Measurements from ENCODE around the gene TEX261.

TEX261 gene

GRCh38 chr2:71008342-71008741 is 13.7 kb upstream of the TEX261 start:
- no peaks in the 10 kb centered on the region for H4K20me1 ChIP-seq (ENCODE audit: low read depth, low read length)
- H3K36me3 ChIP-seq (ENCODE audit: low read length) = no peaks in the 10 kb centered on the region
- H3F3A ChIP-seq (ENCODE audit: insufficient read depth) = no peaks in the 10 kb centered on the region
- no peaks in the 10 kb centered on the region for H3K9me2 ChIP-seq (replicated peaks; ENCODE audit: insufficient read depth, low read length)
- H3K79me2 ChIP-seq (ENCODE audit: insufficient read depth, low read length) = no peaks in the 10 kb centered on the region
- no peaks in the 10 kb centered on the region for H3K27me3 ChIP-seq (ENCODE audit: low read length)
- no peak overlapping the region for H2AFZ ChIP-seq (ENCODE audit: low read depth, low read length, severe bottlenecking)
- no peaks in the 10 kb centered on the region for H3K9me3 ChIP-seq (ENCODE audit: insufficient read depth, low read length)
- H3K27ac ChIP-seq (ENCODE audit: low read depth, low read length) = no peak overlapping the region
- no peak overlapping the region for H3K4me2 ChIP-seq (ENCODE audit: low read depth, low read length, poor library complexity, severe bottlenecking)
- TF ChIP-seq EZH2phosphoT487 (conservative IDR thresholded peaks at IDR 0.05; ENCODE audit: low read length) = no peak
- TF ChIP-seq, protein P1, sequence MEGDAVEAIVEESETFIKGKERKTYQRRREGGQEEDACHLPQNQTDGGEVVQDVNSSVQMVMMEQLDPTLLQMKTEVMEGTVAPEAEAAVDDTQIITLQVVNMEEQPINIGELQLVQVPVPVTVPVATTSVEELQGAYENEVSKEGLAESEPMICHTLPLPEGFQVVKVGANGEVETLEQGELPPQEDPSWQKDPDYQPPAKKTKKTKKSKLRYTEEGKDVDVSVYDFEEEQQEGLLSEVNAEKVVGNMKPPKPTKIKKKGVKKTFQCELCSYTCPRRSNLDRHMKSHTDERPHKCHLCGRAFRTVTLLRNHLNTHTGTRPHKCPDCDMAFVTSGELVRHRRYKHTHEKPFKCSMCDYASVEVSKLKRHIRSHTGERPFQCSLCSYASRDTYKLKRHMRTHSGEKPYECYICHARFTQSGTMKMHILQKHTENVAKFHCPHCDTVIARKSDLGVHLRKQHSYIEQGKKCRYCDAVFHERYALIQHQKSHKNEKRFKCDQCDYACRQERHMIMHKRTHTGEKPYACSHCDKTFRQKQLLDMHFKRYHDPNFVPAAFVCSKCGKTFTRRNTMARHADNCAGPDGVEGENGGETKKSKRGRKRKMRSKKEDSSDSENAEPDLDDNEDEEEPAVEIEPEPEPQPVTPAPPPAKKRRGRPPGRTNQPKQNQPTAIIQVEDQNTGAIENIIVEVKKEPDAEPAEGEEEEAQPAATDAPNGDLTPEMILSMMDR (IDR thresholded peaks at IDR 0.05; ENCODE audit: insufficient read depth, low read length, poor library complexity, severe bottlenecking) = no peak
- no peak overlapping the region for H3K4me3 ChIP-seq (ENCODE audit: insufficient read depth, low read length, poor library complexity, severe bottlenecking)
- no peak overlapping the region for H3K9ac ChIP-seq (ENCODE audit: low read length)

- H3K9ac ChIP-seq (ENCODE audit: low read length) = no peak overlapping the region
- TF ChIP-seq EZH2phosphoT487 (conservative IDR thresholded peaks at IDR 0.05; ENCODE audit: low read length) = no peak
- TF ChIP-seq, protein P1 (IDR thresholded peaks at IDR 0.05; ENCODE audit: insufficient read depth, low read length, poor library complexity, severe bottlenecking) = no peak
- H3K36me3 ChIP-seq (ENCODE audit: low read length) = no peaks in the 10 kb centered on the region
- H4K20me1 ChIP-seq (ENCODE audit: low read depth, low read length) = no peaks in the 10 kb centered on the region
- no peak overlapping the region for H3K27ac ChIP-seq (ENCODE audit: low read depth, low read length)
- H3K9me3 ChIP-seq (ENCODE audit: insufficient read depth, low read length) = no peaks in the 10 kb centered on the region
- H3F3A ChIP-seq (ENCODE audit: insufficient read depth) = no peaks in the 10 kb centered on the region
- H3K27me3 ChIP-seq (ENCODE audit: low read length) = no peaks in the 10 kb centered on the region
- no peaks in the 10 kb centered on the region for H3K79me2 ChIP-seq (ENCODE audit: insufficient read depth, low read length)
- no peaks in the 10 kb centered on the region for H3K9me2 ChIP-seq (replicated peaks; ENCODE audit: insufficient read depth, low read length)
- no peak overlapping the region for H3K4me2 ChIP-seq (ENCODE audit: low read depth, low read length, poor library complexity, severe bottlenecking)
- H3K4me3 ChIP-seq (ENCODE audit: insufficient read depth, low read length, poor library complexity, severe bottlenecking) = no peak overlapping the region
- H2AFZ ChIP-seq (ENCODE audit: low read depth, low read length, severe bottlenecking) = no peak overlapping the region
Observed at GRCh38 chr2:71006955-71007799, 12.5 kb upstream of the TEX261 start.

GRCh38 chr2:71006323-71006722 is 11.7 kb upstream of the TEX261 start:
- no peak overlapping the region for H2AFZ ChIP-seq (ENCODE audit: low read depth, low read length, severe bottlenecking)
- H3K4me3 ChIP-seq (ENCODE audit: insufficient read depth, low read length, poor library complexity, severe bottlenecking) = no peak overlapping the region
- H3K27me3 ChIP-seq (ENCODE audit: low read length) = no peaks in the 10 kb centered on the region
- TF ChIP-seq, protein P1 (IDR thresholded peaks at IDR 0.05; ENCODE audit: insufficient read depth, low read length, poor library complexity, severe bottlenecking) = no peak
- TF ChIP-seq EZH2phosphoT487 (conservative IDR thresholded peaks at IDR 0.05; ENCODE audit: low read length) = no peak
- H3F3A ChIP-seq (ENCODE audit: insufficient read depth) = no peaks in the 10 kb centered on the region
- H4K20me1 ChIP-seq (ENCODE audit: low read depth, low read length) = no peaks in the 10 kb centered on the region
- H3K9me3 ChIP-seq (ENCODE audit: insufficient read depth, low read length) = no peaks in the 10 kb centered on the region
- no peak overlapping the region for H3K27ac ChIP-seq (ENCODE audit: low read depth, low read length)
- H3K9ac ChIP-seq (ENCODE audit: low read length) = no peak overlapping the region
- no peaks in the 10 kb centered on the region for H3K79me2 ChIP-seq (ENCODE audit: insufficient read depth, low read length)
- H3K36me3 ChIP-seq (ENCODE audit: low read length) = no peaks in the 10 kb centered on the region
- H3K9me2 ChIP-seq (replicated peaks; ENCODE audit: insufficient read depth, low read length) = no peaks in the 10 kb centered on the region
- H3K4me2 ChIP-seq (ENCODE audit: low read depth, low read length, poor library complexity, severe bottlenecking) = no peak overlapping the region
